Choroid plexus epithelial cell (primary cell): ENCODE data around the gene CACNA1D.
A peak's percentile ranks its signal among the peaks of the same experiment; 100 is the strongest.

Experiments
- DNase-seq: peaks from one replicate; pipeline ENCODE4 v3.0.0-alpha.2; 2010; ENCODE audit warnings: low read depth
- H3K4me3 ChIP-seq: 2 replicates; pipeline ENCODE4 v1.5.1; 2011; ENCODE audit warnings: low read depth, mild to moderate bottlenecking, control low read depth, low read length, moderate library complexity
- TF ChIP-seq, protein P1 (sequence below): conservative IDR thresholded peaks from 2 replicates; pipeline ENCODE4 v1.5.1; 2011; ENCODE audit warnings: low read depth, mild to moderate bottlenecking, control low read depth, inconsistent platforms, low read length, moderate library complexity

CACNA1D gene

DNA sequence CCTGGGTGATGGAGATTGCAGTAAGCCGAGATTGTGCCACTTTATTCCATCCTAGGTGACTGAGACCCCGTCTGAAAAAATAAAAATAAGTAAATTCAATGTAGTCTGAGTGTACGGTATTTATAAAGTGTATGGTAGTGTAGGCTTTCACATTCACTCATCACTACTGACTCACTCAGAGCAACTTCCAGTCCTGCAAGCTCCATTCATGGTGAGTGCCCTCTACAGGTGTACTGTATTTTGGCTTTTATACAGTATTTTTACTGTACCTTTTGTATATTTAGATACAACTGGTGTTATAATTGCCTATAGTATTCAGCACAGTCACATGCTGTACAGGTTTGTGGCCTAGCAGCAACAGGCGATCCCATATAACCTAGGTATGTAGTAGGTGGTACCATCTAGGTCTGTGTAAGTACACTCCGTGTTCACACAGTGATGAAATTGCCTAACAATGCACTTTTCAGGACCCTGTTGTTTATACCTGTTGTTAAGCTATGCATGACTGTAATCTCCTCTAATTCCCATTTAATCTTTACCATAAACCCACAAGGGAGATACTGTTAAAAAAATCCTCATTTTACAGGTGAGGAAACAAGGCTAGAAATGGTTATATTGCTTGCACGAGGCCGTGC is 19.3 kb downstream of the CACNA1D start:
- TF ChIP-seq, protein P1, sequence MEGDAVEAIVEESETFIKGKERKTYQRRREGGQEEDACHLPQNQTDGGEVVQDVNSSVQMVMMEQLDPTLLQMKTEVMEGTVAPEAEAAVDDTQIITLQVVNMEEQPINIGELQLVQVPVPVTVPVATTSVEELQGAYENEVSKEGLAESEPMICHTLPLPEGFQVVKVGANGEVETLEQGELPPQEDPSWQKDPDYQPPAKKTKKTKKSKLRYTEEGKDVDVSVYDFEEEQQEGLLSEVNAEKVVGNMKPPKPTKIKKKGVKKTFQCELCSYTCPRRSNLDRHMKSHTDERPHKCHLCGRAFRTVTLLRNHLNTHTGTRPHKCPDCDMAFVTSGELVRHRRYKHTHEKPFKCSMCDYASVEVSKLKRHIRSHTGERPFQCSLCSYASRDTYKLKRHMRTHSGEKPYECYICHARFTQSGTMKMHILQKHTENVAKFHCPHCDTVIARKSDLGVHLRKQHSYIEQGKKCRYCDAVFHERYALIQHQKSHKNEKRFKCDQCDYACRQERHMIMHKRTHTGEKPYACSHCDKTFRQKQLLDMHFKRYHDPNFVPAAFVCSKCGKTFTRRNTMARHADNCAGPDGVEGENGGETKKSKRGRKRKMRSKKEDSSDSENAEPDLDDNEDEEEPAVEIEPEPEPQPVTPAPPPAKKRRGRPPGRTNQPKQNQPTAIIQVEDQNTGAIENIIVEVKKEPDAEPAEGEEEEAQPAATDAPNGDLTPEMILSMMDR, result peak; percentile 20
- DNase-seq, result no peak
- no peak overlapping the region for H3K4me3 ChIP-seq

DNA sequence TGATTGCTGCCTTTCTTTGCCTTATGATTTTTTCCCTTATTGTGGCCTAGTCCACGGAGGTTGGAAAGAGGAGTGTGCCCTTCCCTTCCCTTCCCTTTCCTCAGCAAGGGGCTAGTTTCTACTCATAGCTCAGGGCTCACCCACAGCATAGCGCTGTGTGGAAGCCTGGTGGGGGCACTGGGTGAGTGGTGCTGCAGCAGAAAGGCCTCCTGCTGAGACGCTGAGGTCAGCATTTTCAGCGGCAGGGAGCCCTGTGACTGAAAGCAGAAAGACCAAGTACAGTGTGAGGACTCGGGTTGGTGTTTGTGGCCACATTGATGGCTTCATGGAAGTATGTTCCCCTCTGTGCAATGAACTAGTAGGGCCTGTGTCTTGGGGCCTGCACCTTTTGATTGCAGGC is 21.9 kb downstream of the CACNA1D start:
- no peak overlapping the region for H3K4me3 ChIP-seq
- no peak for DNase-seq
- TF ChIP-seq, protein P1, result no peak

DNA sequence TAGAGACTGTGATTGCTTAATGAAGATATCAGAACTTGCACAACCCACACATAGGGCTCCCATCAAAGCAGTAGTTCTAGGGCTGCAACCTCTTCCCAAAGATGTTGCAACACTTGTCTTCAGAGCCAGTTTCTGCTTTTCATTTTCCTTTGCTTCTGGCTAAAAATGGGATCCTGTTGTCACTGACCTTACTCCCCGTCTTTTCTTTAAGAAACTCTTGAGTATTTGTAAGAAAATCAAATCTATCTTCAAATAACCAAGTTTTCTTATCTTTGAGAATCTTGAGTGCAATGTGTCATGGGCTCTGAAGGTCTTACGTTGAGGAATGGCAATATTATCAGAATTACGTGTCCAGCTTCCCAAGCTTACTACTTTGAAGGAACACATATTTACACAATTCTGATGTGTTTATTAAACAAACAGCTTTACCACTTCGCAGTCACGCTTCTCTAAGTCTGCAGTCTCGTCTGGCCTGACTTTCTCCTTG is 24.1 kb downstream of the CACNA1D start:
- peak; percentile 8 for DNase-seq
- TF ChIP-seq, protein P1, result no peak
- no peak overlapping the region for H3K4me3 ChIP-seq

DNA sequence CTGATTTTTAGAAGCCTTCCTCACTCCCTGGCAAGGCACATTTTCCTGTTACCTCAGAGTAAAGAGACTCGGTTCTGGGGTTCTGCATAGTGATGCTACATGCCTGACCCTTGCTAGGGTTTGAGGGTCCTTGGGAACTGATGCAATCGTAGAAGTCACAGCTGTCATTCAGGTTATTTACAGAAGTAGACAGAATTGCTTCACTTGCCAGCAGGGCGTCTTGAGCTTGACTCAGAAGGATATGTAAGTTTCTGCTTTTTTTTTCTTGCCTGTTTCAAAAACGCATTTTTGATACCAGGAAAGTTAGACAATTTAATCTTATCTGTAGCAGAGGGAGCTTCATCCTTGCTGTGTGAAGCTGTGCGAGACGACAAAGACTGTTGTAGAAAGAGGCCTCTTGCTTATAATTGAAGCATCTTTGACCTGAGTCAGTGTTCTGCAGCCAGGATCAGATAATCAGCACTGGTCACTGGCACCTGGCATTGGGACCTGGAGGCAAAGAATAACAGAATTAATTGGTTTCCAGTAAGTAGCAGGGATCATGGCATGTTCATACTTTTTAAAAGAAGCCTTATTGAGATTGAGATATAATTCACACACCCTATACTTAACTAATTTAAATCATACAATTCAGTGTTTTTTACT is 24.8 kb downstream of the CACNA1D start:
- H3K4me3 ChIP-seq, result no peak overlapping the region
- DNase-seq, result peak; percentile 39
- TF ChIP-seq, protein P1, result no peak

DNA sequence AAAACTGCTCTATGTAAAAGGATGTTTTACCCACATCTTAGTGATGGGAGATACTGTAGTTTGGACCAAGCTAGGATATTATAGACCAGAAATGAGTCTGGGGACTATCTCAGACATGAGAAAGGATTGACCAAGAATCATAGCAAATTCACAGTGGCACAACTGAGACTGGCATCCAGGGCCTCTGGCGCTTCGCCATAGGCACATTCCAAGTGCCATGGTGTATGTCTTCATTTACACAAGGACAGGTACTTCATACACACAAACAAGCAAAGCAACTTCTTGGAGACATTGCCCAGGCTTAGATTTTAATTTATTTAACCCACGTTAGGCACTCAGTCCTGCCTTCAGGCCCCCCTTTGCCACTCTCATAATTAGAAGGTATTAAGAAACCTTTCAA is 28.9 kb downstream of the CACNA1D start:
- TF ChIP-seq, protein P1, result no peak
- DNase-seq, result no peak
- no peak overlapping the region for H3K4me3 ChIP-seq

DNA sequence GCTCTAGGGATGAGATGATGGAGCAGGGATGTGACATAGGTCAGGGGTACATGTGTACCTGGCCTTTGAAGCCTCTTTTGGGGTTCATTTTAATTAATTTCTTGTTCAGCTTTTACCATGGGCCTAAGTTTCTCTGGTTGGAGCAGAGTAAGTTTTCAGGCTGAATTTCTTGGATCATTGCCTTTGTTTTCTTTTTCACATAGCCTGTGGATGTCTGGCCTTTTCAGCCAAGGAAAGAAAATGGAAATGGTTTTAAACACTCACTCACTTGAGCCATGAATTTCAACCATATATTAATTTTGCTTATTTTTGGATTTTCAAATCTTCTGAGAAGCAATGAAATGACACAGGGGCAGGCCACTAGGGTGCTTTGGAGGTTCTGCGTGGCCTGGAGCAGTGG is 30.2 kb downstream of the CACNA1D start:
- TF ChIP-seq, protein P1, result no peak
- no peak overlapping the region for H3K4me3 ChIP-seq
- no peak for DNase-seq
